GM21367 (cell line): Measurements from ENCODE around the gene MAST4.

Experiments used
- ATAC-seq: cut with Tn5 transposase; IDR thresholded peaks from one replicate; pipeline ENCODE4 v1.9.1; 2021; ENCODE audit not compliant: unreplicated experiment

The MAST4 gene

DNA sequence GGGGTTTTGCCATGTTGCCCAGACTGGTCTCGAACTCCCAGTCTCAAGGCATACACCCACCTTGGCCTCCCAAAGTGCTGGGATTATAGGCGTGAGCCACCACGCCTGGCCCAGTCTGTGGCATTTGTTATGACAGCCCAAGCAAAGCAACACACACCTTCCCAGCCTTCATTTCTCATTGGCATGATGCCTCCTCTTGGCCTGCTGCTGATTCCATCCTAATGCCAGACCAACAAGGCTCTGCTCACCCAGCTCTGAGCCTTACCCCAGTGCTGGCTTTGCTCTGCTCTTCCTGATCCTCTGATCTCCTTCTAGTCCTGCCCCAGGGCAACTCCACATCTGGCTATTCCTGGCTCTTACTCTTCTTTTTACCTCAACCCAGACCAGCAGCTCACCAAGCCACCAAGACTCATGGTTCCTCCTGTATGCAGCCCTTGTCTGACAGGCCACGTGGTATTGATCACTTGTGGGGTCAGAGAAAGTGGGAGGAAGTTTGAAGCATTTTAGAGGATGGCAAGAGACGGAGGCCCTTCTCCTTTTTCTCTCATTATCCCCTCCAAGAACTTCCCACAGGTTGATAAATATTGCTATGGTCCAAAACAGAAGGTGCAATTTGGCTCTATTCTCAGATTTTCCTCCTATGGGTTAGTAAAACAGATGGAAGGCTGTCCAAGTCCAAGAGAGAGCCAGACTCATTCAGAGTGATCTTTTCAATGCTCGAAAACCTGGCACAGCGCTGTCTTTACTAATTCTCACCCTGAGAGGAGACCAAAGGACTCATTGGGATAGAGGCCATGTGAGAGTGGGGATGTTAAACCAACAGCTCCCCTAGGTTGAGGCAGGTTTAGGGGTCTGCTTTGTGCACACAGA, 599.4 kb downstream of the MAST4 start:
- ATAC-seq, result peak; percentile 33

DNA sequence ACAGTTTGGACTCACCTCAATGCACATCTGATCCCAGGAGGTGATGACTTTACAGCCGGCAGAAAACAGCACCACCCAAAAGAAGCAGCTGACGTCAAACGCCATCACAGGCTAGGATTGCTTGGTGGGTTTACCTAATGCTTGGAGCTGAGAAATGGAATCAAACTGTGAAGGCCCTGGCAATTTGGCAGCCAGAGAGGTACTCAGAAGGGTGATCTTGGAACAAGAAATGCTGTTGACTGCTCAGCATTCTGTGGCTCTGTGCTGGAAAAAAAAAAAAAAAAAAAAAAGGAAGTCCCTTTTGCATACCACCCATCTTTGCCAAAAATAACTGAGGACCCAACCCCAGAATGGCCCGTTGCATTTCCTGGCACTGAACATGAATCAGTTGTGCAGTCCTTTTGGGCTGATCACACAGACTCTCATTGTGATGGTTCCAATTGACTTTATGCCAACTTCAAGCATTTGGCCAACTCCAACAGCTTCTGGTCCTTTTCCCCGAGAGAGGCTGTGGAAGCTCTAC, 600.4 kb downstream of the MAST4 start, which contains the start of gene CD180:
CD180 (minus strand) TSS at position 263 of the 523 bp plus-strand sequence; CDS start at position 105, 158 bp downstream.
- no peak for ATAC-seq

DNA sequence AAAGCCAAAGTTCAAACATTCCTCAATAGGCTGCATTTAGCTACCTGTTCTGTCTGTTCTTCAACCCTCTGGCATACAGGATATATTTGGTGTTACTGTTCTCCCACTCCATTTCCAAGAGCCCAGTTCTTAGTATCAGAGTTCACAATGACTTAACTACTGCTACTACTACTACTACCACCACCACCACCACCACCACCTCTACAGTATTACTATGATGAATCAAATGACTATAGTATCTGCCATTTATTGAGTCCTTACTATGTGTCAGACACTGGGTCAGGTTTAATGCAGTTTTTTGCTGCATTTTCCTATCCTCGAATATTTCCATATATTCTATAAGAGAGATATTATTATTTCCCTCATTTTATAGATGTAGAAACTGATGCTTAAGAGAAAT, 601.3 kb downstream of the MAST4 start:
- no peak for ATAC-seq

DNA sequence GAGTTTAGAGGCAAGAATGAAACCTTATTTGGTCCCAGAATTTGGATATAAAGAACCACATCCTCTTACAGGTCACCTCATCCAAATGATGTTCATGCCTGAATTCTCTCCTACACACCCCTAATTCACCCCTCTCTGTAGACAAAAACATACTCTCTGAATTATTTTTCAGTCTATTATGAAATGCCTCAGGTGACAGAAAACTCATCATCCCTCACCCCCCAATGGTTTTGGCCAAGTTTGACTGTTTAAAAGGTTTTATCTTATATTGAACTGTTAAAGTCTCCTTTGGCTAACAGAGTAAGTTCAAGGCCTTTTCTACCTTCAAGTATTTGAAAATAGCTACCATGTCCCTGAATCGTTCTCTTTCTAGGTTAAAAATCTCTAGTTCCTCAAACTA, 602.7 kb downstream of the MAST4 start:
- no peak for ATAC-seq

DNA sequence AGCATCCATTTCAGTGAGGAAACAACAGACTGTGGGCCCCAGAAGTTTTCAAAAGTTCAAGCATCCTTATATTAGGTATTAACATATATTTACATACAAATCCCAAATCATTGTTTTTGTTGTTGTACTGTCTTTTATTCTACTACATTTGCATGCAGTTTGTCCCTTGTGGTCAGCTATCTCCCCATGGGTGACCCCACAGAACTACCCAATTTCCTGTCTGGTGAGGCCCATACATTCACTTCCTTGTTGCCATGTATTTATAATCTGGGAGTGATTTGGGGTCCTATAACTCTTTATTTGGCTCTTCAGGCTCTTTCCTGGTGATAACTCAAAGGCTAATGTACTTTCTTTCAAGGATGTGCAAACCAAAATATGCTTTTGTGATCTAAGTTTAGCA, 603.7 kb downstream of the MAST4 start:
- ATAC-seq, result no peak

- ATAC-seq, result no peak
Measured at GRCh38 chr5:67200809-67201562, 604.8 kb downstream of the MAST4 start.

DNA sequence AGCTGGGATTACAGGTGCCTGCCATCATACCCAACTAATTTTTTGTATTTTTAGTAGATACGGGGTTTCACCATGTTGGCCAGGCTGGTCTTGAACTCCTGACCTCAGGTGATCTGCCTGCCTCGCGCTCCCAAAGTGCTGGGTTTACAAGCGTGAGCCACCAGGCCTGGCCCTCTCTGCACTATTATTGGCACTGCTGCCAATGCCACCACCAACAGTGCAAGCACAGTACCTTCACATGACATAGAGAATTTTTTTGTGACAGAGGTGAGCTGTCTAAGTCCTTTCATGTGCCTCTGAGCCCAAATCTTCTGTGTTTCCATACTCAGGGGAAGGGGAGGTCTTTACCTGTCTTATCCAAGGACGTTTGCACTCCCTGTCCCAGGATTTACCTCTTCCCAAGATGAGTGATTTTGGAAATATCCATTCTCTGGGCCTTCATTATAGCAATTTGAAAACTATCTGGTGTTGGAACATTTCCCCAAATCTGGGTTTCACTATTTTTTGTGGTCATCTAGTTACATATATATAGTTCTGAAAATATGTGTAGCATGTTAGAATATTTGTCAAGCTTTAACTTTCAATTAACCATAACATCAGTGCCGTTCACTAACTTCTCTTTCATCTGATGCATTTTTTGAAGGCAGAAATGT, 605.8 kb downstream of the MAST4 start:
- ATAC-seq, result no peak

- ATAC-seq, result no peak
Measured at GRCh38 chr5:67202828-67203227, 606.6 kb downstream of the MAST4 start.

DNA sequence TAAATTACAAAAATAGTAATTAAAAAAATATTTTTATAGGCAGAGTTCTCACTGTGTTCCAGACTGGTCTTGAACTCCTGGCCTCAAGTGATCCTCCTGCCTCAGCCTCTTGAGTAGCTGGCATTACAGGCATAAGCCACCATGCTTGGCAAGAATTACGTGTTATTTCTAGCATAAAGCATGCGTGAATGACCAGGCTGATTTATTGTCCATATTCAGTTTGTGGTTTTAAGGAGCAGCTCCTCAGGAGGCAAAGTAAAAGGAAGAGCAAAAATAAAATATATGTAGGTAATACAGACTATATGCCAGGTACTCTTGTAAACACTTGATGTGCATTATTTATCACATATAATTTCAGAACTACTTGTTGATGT, 607.5 kb downstream of the MAST4 start:
- no peak for ATAC-seq

GRCh38 chr5:67204821-67205220, 608.6 kb downstream of the MAST4 start:
- ATAC-seq, result no peak

DNA sequence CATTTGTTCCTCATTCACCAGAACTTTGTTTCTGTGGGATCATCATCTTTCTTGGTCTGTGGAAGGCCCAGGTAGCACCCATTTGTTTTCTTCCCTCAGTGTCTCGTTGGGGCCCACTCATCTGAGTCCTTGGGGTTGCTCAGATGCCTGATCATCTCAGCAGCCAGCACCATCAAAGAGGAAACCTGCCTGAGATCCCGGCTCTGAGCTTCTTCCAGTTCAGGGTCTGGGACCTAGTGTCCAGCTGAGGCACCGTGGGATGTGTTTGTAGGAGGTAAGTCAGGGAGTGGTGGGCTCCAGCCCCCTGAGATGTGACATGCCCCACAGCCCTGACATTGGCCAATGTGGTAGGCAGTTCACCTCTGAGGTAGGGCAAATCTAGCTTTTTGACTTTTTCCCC, 609.8 kb downstream of the MAST4 start:
- no peak for ATAC-seq

DNA sequence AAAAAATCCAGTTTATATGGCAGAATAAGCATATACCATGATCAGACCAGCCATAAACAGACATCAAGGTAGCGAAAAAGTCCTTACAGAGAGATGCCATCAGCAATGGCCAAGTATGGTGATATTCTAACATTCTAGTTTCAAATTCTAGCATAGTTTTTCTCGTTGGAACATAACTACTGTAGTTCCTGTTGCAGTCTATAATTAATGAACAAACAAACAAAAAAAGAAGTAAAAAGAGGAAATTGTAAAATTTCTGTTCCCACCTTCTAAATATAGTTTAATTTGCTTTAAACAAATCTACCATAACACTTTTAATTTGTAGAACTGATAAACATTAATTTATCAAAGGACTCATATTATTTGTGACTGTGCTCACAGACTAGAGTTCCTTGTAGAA, 610.3 kb downstream of the MAST4 start:
- peak; percentile 19 for ATAC-seq

GRCh38 chr5:67206929-67207328, 610.7 kb downstream of the MAST4 start:
- peak; percentile 77 for ATAC-seq

- ATAC-seq, result no peak
Measured at GRCh38 chr5:67208403-67208802, 612.2 kb downstream of the MAST4 start.

GRCh38 chr5:67209141-67209771, 613.1 kb downstream of the MAST4 start:
- ATAC-seq, result peak; percentile 21

GRCh38 chr5:67211926-67212325, 615.7 kb downstream of the MAST4 start:
- ATAC-seq, result no peak

- no peak for ATAC-seq
Measured at GRCh38 chr5:67214036-67214435, 617.8 kb downstream of the MAST4 start.

- no peak for ATAC-seq
Measured at GRCh38 chr5:67214707-67215447, 618.7 kb downstream of the MAST4 start.

GRCh38 chr5:67215519-67216471, 619.6 kb downstream of the MAST4 start:
- peak; percentile 99 for ATAC-seq
